Tibial nerve (tissue), 4 donors: ENCODE results near the gene ARHGEF28.

Experiments used
- CTCF ChIP-seq, 5 experiments: fragments of 200-600 bp in 3 of 5; fragments of 450-650 bp in 2 of 5; sonication (generic) in 3 of 5; IDR thresholded peaks; one replicate each; pipeline ENCODE4 v1.5.1; 2016 to 2019; ENCODE audit warnings: antibody characterized with exemption in 5 of 5, mild to moderate bottlenecking in 3 of 5, moderate library complexity in 2 of 5
- EP300 ChIP-seq, 2 donors: sonication (generic); formaldehyde crosslinking; IDR thresholded peaks; one replicate each; pipeline ENCODE4 v1.6.1; 2017; ENCODE audit warnings: antibody characterized with exemption in 2 of 2, mild to moderate bottlenecking in 1 of 2
- POLR2A ChIP-seq, 2 donors: fragments of 450-650 bp; IDR thresholded peaks; one replicate each; pipeline ENCODE4 v1.6.1; 2017; ENCODE audit warnings: antibody characterized with exemption in 2 of 2, mild to moderate bottlenecking in 2 of 2, moderate library complexity in 2 of 2

GRCh38 chr5:73749485-73750270 lies 123.7 kb downstream of the ARHGEF28 start:
- TF ChIP-seq CTCF (IDR thresholded peaks at IDR 0.05), result no peak
- no peak for TF ChIP-seq POLR2A (IDR thresholded peaks at IDR 0.05)
- no peak for TF ChIP-seq EP300 (IDR thresholded peaks at IDR 0.05)
